Psoas muscle (tissue), 8 donors: ENCODE measurements around the gene CYP4F8. TPM values are rescaled to one million over a fixed set of nuclear protein-coding genes. Genes with fewer than 3 reads are reported as not detected.
"Not testable (repeated sequence)": the region's sequence is repeated elsewhere in the genome, so short reads cannot be mapped to it uniquely, and the experiment has no call there.

ENCODE experiments used
- ATAC-seq, 4 donors: fragments of 200-7000 bp; cut with Tn5 transposase; one replicate each; pipeline ENCODE4 v1.9.1; 2020; ENCODE audit warnings: moderate library complexity in 3 of 4, mild to moderate bottlenecking in 2 of 4
- DNase-seq, 2 donors: peaks; one replicate each; pipeline ENCODE4 v3.0.0-alpha.2; 2020
- H3K27ac ChIP-seq: fragments of 200-600 bp; one replicate; pipeline ENCODE4 v1.8.0; 2022
- H3K27me3 ChIP-seq, 3 donors: fragments of 200-600 bp in 1 of 3; one replicate each; pipeline versions ENCODE4 v1.6.1 to v1.8.0; 2013 to 2022; ENCODE audit warnings: low read length in 2 of 3, mild to moderate bottlenecking in 2 of 3, moderate library complexity in 1 of 3; ENCODE audit not compliant: insufficient read depth in 3 of 3
- H3K36me3 ChIP-seq, 2 donors: fragments of 200-600 bp in 1 of 2; one replicate each; pipeline versions ENCODE4 v1.6.1 to v1.8.0; 2013 to 2022; ENCODE audit warnings: low read depth in 1 of 2, mild to moderate bottlenecking in 1 of 2, moderate library complexity in 1 of 2; ENCODE audit not compliant: insufficient read depth in 1 of 2
- H3K4me1 ChIP-seq: fragments of 200-600 bp; one replicate; pipeline ENCODE4 v1.8.0; 2022
- H3K4me3 ChIP-seq: fragments of 200-600 bp; one replicate; pipeline ENCODE4 v1.8.0; 2022; ENCODE audit warnings: mild to moderate bottlenecking
- H3K9me3 ChIP-seq: fragments of 200-600 bp; one replicate; pipeline ENCODE4 v1.8.0; 2022
- CTCF ChIP-seq: fragments of 200-600 bp; IDR thresholded peaks from one replicate; pipeline ENCODE4 v1.8.0; 2022; ENCODE audit warnings: antibody characterized with exemption
- WGBS, 3 donors: extraction: QIAGEN DNeasy Blood & Tissue Kit; methylation state at CpG; one replicate each; pipeline versions ENCODE4 v1.1.6 to v1.1.7; 2013; 5-methylcytosine and 5-hydroxymethylcytosine counted together
- intact Hi-C, 2 donors: fragments of 100-400 bp; cut with DNase I; formaldehyde crosslinking; loops; one replicate each; pipeline versions ENCODE4 v1.11.0 to v1.14.2; 2022
- polyA plus RNA-seq, 3 donors: library from polyadenylated mRNA; stranded (reverse); fragments of 200-250 nt; gene quantifications; one replicate each; pipeline ENCODE4 v1.2.3, GENCODE V29; 2013
- total RNA-seq, 4 donors: library from RNA; stranded (reverse); fragmentation: NEBNext Ultra II Directional in 2 of 4; extraction: Animal tissue kit (Norgen Biotek cat#: 25700) in 2 of 4; gene quantifications; one replicate each; pipeline versions ENCODE4 v1.2.1 to v1.2.4, GENCODE V29; 2021 to 2023
- donor health status: healthy with polysubstance abuse.
- donor health status: DM: no; HTN: no; CAD: no; lungs with moderate emphysema.
- donor health status: Bipolar disorder and iron deficiency.
- donor health status: healthy.
- donor health status: DM: yes; HTN: yes; CAD: no.
- donor health status: DM: no; HTN: no; CAD: no.
- donor health status: DM: no; HTN: no; CAD: no.
- donor health status: DM: yes; HTN: yes; CAD: no.

CYP4F8 gene
- total and polyA plus RNA-seq, 7 donors, result not detected

- H3K4me3 ChIP-seq, result no peak overlapping the region
- H3K36me3 ChIP-seq, result no peaks in the 10 kb centered on the region
- ATAC-seq, result no peak
- intact Hi-C loops, result no loop called here
- H3K27ac ChIP-seq, result no peak overlapping the region
- 47 to 59% (median 51%) methylated on average over 6 of the region's 6 CpGs for WGBS, 3 donors
- H3K9me3 ChIP-seq, result no peaks in the 10 kb centered on the region
- TF ChIP-seq CTCF, result no peak
- H3K27me3 ChIP-seq, result no peaks in the 10 kb centered on the region
- DNase-seq, result no peak
- H3K4me1 ChIP-seq, result no peaks in the 10 kb centered on the region
Observed at GRCh38 chr19:15595069-15595468, 19.9 kb upstream of the CYP4F8 start.

GRCh38 chr19:15607978-15608925 is 6.8 kb upstream of the CYP4F8 start:
- WGBS, 3 donors, result 81 to 86% (median 84%) methylated on average over 21 to 27 of the region's 27 CpGs
- DNase-seq, intact Hi-C loops: not testable (repeated sequence)

GRCh38 chr19:15609261-15609660 is 5.8 kb upstream of the CYP4F8 start:
- intact Hi-C loops, result no loop called here
- no peaks in the 10 kb centered on the region for H3K27me3 ChIP-seq
- ATAC-seq, result no peak
- TF ChIP-seq CTCF, result no peak
- no peak for DNase-seq
- WGBS, 3 donors, result 77 to 82% (median 81%) methylated on average over 8 of the region's 8 CpGs
- H3K4me1 ChIP-seq, result no peaks in the 10 kb centered on the region
- no peak overlapping the region for H3K4me3 ChIP-seq
- H3K27ac ChIP-seq, result no peak overlapping the region
- H3K36me3 ChIP-seq, result no peaks in the 10 kb centered on the region
- no peaks in the 10 kb centered on the region for H3K9me3 ChIP-seq

More at GRCh38 chr19:15607978-15608925, 6.8 kb upstream of the CYP4F8 start:
- not testable (repeated sequence) for H3K4me1 ChIP-seq, H3K27me3 ChIP-seq, H3K9me3 ChIP-seq, H3K4me3 ChIP-seq, H3K27ac ChIP-seq, H3K36me3 ChIP-seq, ATAC-seq

- Histone ChIP-seq H3K27ac (no peak overlapping the region), H3K9me3 (no peaks in the 10 kb centered on the region), H3K4me3 (no peak overlapping the region), H3K27me3 (peaks cover 0 to 3% (median 1%) of the 10 kb centered on the region in 3 donors), H3K4me1 (no peaks in the 10 kb centered on the region), H3K36me3 (no peaks in the 10 kb centered on the region)
- DNase-seq (no peak), ATAC-seq (no peak)
- no peak for TF ChIP-seq CTCF
- 39 to 47% (median 43%) methylated on average over 5 of the region's 5 CpGs for WGBS, 3 donors
- intact Hi-C loops, result no loop called here
Observed at GRCh38 chr19:15612342-15612741, 2.7 kb upstream of the CYP4F8 start.

GRCh38 chr19:15613338-15613737 is 1.7 kb upstream of the CYP4F8 start:
- ATAC-seq (no peak), DNase-seq (no peak)
- no peak for TF ChIP-seq CTCF
- Histone ChIP-seq H3K27ac (no peak overlapping the region), H3K27me3 (peaks cover 0 to 11% (median 1%) of the 10 kb centered on the region in 3 donors), H3K36me3 (no peaks in the 10 kb centered on the region), H3K4me1 (no peaks in the 10 kb centered on the region), H3K9me3 (no peaks in the 10 kb centered on the region), H3K4me3 (no peak overlapping the region)
- intact Hi-C loops, result no loop called here
- WGBS, 3 donors, result 84 to 91% (median 90%) methylated on average over 3 of the region's 3 CpGs
